GM13977 (cell line): ENCODE data around the gene NTNG1.

Experiments used
- DNase-seq: peaks from one replicate; pipeline ENCODE4 v3.0.0; 2012; ENCODE audit warnings: low spot score
- CTCF ChIP-seq: IDR thresholded peaks from 2 replicates; pipeline ENCODE4 v1.5.1; 2012; ENCODE audit warnings: mild to moderate bottlenecking, control low read depth; ENCODE audit not compliant: insufficient read depth; ENCODE audit errors: extremely low read depth, missing control alignments
- in situ Hi-C: fragments of 300-500 bp; cut with MboI; formaldehyde crosslinking; loops from one replicate; pipeline ENCODE4 v1.12.0; 2022; ENCODE audit warnings: low sequenced_read_pairs, low pct_unique_long_range_greater_than_20kb, mixed read lengths, inconsistent platforms; ENCODE audit not compliant: unreplicated experiment

NTNG1 gene

GRCh38 chr1:107532318-107532717 lies 391.5 kb downstream of the NTNG1 start:
- in situ Hi-C loops = loop anchor here (25.0 kb wide), 1 partner anchor 345 kb away; no protein-coding TSS in a partner anchor
- TF ChIP-seq CTCF = no peak
- no peak for DNase-seq
